Adrenal gland (tissue), 12 donors: ENCODE results near the gene ST6GALNAC4. TPM values are rescaled to one million over a fixed set of nuclear protein-coding genes. Genes with fewer than 3 reads are reported as not detected.

Experiments
- DNase-seq, 7 donors: peaks; one replicate each; pipeline ENCODE4 v3.0.0-alpha.2; 2019 to 2020
- H3K27ac ChIP-seq, 5 donors: fragments of 200-600 bp; sonication (generic) in 4 of 5; 1 replicate in 3 of 5; 2 replicates in 2 of 5; pipeline versions ENCODE4 v1.5.1 to v1.8.0; 2016 to 2020; ENCODE audit warnings: mild to moderate bottlenecking in 1 of 5
- H3K27me3 ChIP-seq: fragments of 200-600 bp; 2 replicates; pipeline ENCODE4 v1.8.0; 2021
- H3K36me3 ChIP-seq, 2 donors: fragments of 200-600 bp; replicated peaks in 1 of 2; 1 replicate in 1 of 2; 2 replicates in 1 of 2; pipeline versions ENCODE4 v1.5.1 to v1.8.0; 2018 to 2022
- H3K4me1 ChIP-seq, 2 donors: fragments of 200-600 bp; replicated peaks in 1 of 2; 1 replicate in 1 of 2; 2 replicates in 1 of 2; pipeline versions ENCODE4 v1.5.1 to v1.8.0; 2018 to 2021
- H3K4me3 ChIP-seq, 4 donors: fragments of 200-600 bp; sonication (generic) in 3 of 4; one replicate each; pipeline ENCODE4 v1.5.1; 2016 to 2018
- H3K9me3 ChIP-seq, 3 donors: fragments of 200-600 bp; sonication (generic) in 1 of 3; replicated peaks in 1 of 3; 1 replicate in 2 of 3; 2 replicates in 1 of 3; pipeline versions ENCODE4 v1.5.1 to v1.8.0; 2016 to 2021
- CTCF ChIP-seq, 6 experiments: fragments of 450-650 bp in 4 of 6; fragments of 200-600 bp in 2 of 6; sonication (generic) in 1 of 6; IDR thresholded peaks; 1 replicate in 5 of 6; 2 replicates in 1 of 6; pipeline versions ENCODE4 v1.5.1 to v1.8.0; 2016 to 2021; ENCODE audit warnings: antibody characterized with exemption in 6 of 6, mild to moderate bottlenecking in 2 of 6, moderate library complexity in 1 of 6
- POLR2A ChIP-seq, 2 donors: fragments of 450-650 bp; IDR thresholded peaks; one replicate each; pipeline ENCODE4 v1.6.1; 2017; ENCODE audit warnings: antibody characterized with exemption in 2 of 2, mild to moderate bottlenecking in 2 of 2, moderate library complexity in 1 of 2
- WGBS, 4 donors: extraction: QIAGEN DNeasy Blood & Tissue Kit in 2 of 4; methylation state at CpG; one replicate each; pipeline versions ENCODE4 v1.1.5 to v1.1.7; 2013 to 2017; 5-methylcytosine and 5-hydroxymethylcytosine counted together
- intact Hi-C, 2 donors: fragments of 100-400 bp; cut with DNase I; formaldehyde crosslinking; loops; one replicate each; pipeline versions ENCODE4 v1.14.1 to v1.15.0; 2022 to 2023
- polyA plus RNA-seq, 3 donors: library from polyadenylated mRNA; stranded (reverse); fragments of 200-250 nt in 2 of 3; fragments of 350-450 nt in 1 of 3; fragmentation: Illumina TruSeq in 1 of 3; extraction: RNeasy Lipid Tissue Mini Kit (QIAGEN cat#74804) in 1 of 3; gene quantifications; one replicate each; pipeline ENCODE4 v1.2.3, GENCODE V29; 2013 to 2014
- total RNA-seq, 9 donors: library from RNA; depleted of rRNA in 4 of 9; stranded (reverse); fragments of >200 nt in 4 of 9; fragments of 120-200 nt in 1 of 9; fragmentation: NEBNext Ultra II Directional in 1 of 9; extraction: Animal tissue kit (Norgen Biotek cat#: 25700) in 1 of 9; gene quantifications; one replicate each; pipeline versions ENCODE4 v1.1.0 to v1.2.4, GENCODE V29; 2013 to 2023
- donor health status: healthy with polysubstance abuse.
- donor health status: Bipolar disorder and iron deficiency.
- donor health status: DM: yes; HTN: yes; CAD: no.
- donor health status: DM: no; HTN: no; CAD: no.
- donor health status: DM: no; HTN: no; CAD: no.
- donor health status: DM: yes; HTN: yes; CAD: no.

The ST6GALNAC4 gene
- total and polyA plus RNA-seq, 12 donors, result 5.3 to 65.7 (median 14.7) TPM

GRCh38 chr9:127912296-127912695 lies 4.5 kb downstream of the ST6GALNAC4 start:
- no peak for TF ChIP-seq CTCF (IDR thresholded peaks at IDR 0.05)
- TF ChIP-seq POLR2A (IDR thresholded peaks at IDR 0.05), result no peak
- H3K27me3 ChIP-seq, result no peaks in the 10 kb centered on the region
- WGBS, 4 donors, result 96 to 99% (median 97%) methylated on average over 14 to 31 of the region's 31 CpGs
- H3K4me3 ChIP-seq, result no peak overlapping the region
- no peak for DNase-seq
- no peak overlapping the region for H3K27ac ChIP-seq
- H3K36me3 ChIP-seq, result peaks cover 0 to 44% of the 10 kb centered on the region in 2 donors
- H3K9me3 ChIP-seq, result no peaks in the 10 kb centered on the region
- H3K4me1 ChIP-seq, result peaks cover 11 to 23% of the 10 kb centered on the region in 2 donors
- intact Hi-C loops, result no loop called here

GRCh38 chr9:127910613-127911205 lies 6.1 kb downstream of the ST6GALNAC4 start:
- no peak for DNase-seq
- no peaks in the 10 kb centered on the region for H3K9me3 ChIP-seq
- no peak overlapping the region for H3K27ac ChIP-seq
- no peaks in the 10 kb centered on the region for H3K27me3 ChIP-seq
- 70 to 77% (median 74%) methylated on average over 6 of the region's 6 CpGs for WGBS, 4 donors
- no peak overlapping the region for H3K4me3 ChIP-seq
- H3K4me1 ChIP-seq, result peaks cover 13 to 29% of the 10 kb centered on the region in 2 donors
- TF ChIP-seq CTCF (IDR thresholded peaks at IDR 0.05) (no peak), POLR2A (IDR thresholded peaks at IDR 0.05) (no peak)
- peaks cover 0 to 44% of the 10 kb centered on the region in 2 donors for H3K36me3 ChIP-seq
- intact Hi-C loops, result no loop called here

- peaks cover 0 to 44% of the 10 kb centered on the region in 2 donors for H3K36me3 ChIP-seq
- no peak overlapping the region for H3K4me3 ChIP-seq
- no peak for TF ChIP-seq CTCF (IDR thresholded peaks at IDR 0.05)
- no peak for TF ChIP-seq POLR2A (IDR thresholded peaks at IDR 0.05)
- no peaks in the 10 kb centered on the region for H3K9me3 ChIP-seq
- H3K27me3 ChIP-seq, result no peaks in the 10 kb centered on the region
- no peak for DNase-seq
- WGBS, 4 donors, result 84 to 88% (median 87%) methylated on average over 15 to 17 of the region's 17 CpGs; no CpG with 5 or more reads in 1 of the 4 donors
- peak overlapping the region in 1 of 5 donors; percentile 22 for H3K27ac ChIP-seq
- intact Hi-C loops, result loop anchor here in 1 of 2 donors (5.0 kb wide), 1 partner anchor 38 kb away; no protein-coding TSS in a partner anchor
- peaks cover 10 to 28% of the 10 kb centered on the region in 2 donors for H3K4me1 ChIP-seq
Measured at GRCh38 chr9:127909839-127910273, 7.0 kb downstream of the ST6GALNAC4 start.

GRCh38 chr9:127908660-127908926 lies 8.2 kb downstream of the ST6GALNAC4 start:
- TF ChIP-seq POLR2A (IDR thresholded peaks at IDR 0.05) (no peak), CTCF (IDR thresholded peaks at IDR 0.05) (no peak)
- Histone ChIP-seq H3K27me3 (no peaks in the 10 kb centered on the region), H3K27ac (no peak overlapping the region), H3K4me1 (peaks cover 13 to 38% of the 10 kb centered on the region in 2 donors), H3K9me3 (no peaks in the 10 kb centered on the region), H3K36me3 (peaks cover 0 to 44% of the 10 kb centered on the region in 2 donors), H3K4me3 (no peak overlapping the region)
- 88 to 100% (median 95%) methylated on average over 6 to 10 of the region's 10 CpGs for WGBS, 4 donors
- DNase-seq, result no peak
- intact Hi-C loops, result loop anchor here in 1 of 2 donors (5.0 kb wide), 1 partner anchor 36 kb away; no protein-coding TSS in a partner anchor
